A673 (cell line): ENCODE measurements around the gene LAMA2. TPM values are rescaled to one million over a fixed set of nuclear protein-coding genes. Genes with fewer than 3 reads are reported as not detected.

Experiments used
- BruUV-seq: library from RNA; stranded (reverse); fragments of 400-500 nt; replicated peaks from 2 replicates; lab custom pipeline; 2021; lab: Mats Ljungman, UMichigan
- CTCF ChIA-PET: fragments of 300-600 bp; sonication (Branson Sonifier 250); formaldehyde crosslinking; loops from one replicate; lab custom pipeline; 2022; ENCODE audit warnings: antibody characterized with exemption; lab: Charles Lee
- POLR2A ChIA-PET: fragments of 300-600 bp; sonication (Branson Sonifier 250); formaldehyde crosslinking; loops from one replicate; lab custom pipeline; 2022; ENCODE audit warnings: antibody characterized with exemption; ENCODE audit not compliant: low non-redundant PET; lab: Charles Lee
- DNase-seq: peaks from one replicate; pipeline ENCODE4 v3.0.0-alpha.2; 2015; ENCODE audit warnings: low spot score
- H3K27ac ChIP-seq: fragments of 200-600 bp; sonication (generic); 2 replicates; pipeline ENCODE4 v1.5.1; 2016; ENCODE audit warnings: mixed run types, low read depth, mild to moderate bottlenecking, mixed read lengths, antibody characterized with exemption, low read length; ENCODE audit not compliant: poor library complexity, severe bottlenecking
- H3K27me3 ChIP-seq: fragments of 200-600 bp; sonication (generic); replicated peaks from 2 replicates; pipeline ENCODE4 v1.6.1; 2017; ENCODE audit warnings: mixed run types, low read depth, mild to moderate bottlenecking, mixed read lengths, antibody characterized with exemption, low read length; ENCODE audit not compliant: insufficient read depth, poor library complexity
- H3K36me3 ChIP-seq: fragments of 200-600 bp; sonication (generic); 2 replicates; pipeline ENCODE4 v1.6.1; 2016; ENCODE audit warnings: mixed run types, mild to moderate bottlenecking, mixed read lengths, antibody characterized with exemption, low read length; ENCODE audit not compliant: insufficient read depth, poor library complexity, severe bottlenecking
- H3K4me1 ChIP-seq: fragments of 200-600 bp; sonication (generic); 2 replicates; pipeline ENCODE4 v1.6.1; 2017; ENCODE audit warnings: mixed run types, mild to moderate bottlenecking, mixed read lengths, antibody characterized with exemption, low read length; ENCODE audit not compliant: insufficient read depth, poor library complexity, severe bottlenecking
- H3K4me3 ChIP-seq: fragments of 200-600 bp; sonication (generic); 2 replicates; pipeline ENCODE4 v1.5.1; 2016; ENCODE audit warnings: low read depth, mixed run types, mild to moderate bottlenecking, mixed read lengths, low read length; ENCODE audit not compliant: poor library complexity, severe bottlenecking
- H3K9me3 ChIP-seq: fragments of 200-600 bp; sonication (generic); 2 replicates; pipeline ENCODE4 v1.6.1; 2016; ENCODE audit warnings: mixed run types, low read depth, mild to moderate bottlenecking, mixed read lengths, antibody characterized with exemption, low read length; ENCODE audit not compliant: poor library complexity, severe bottlenecking
- EZH2 ChIP-seq: fragments of 200-600 bp; sonication (generic); IDR thresholded peaks from 2 replicates; pipeline ENCODE4 v1.6.1; 2017; ENCODE audit warnings: borderline replicate concordance, low read depth, mild to moderate bottlenecking, mixed read lengths, antibody characterized with exemption, low read length; ENCODE audit not compliant: poor library complexity, severe bottlenecking
- intact Hi-C: fragments of 100-400 bp; cut with micrococcal nuclease; formaldehyde crosslinking; loops from one replicate; pipeline ENCODE4 v1.10.0; 2022; ENCODE audit not compliant: unreplicated experiment
- total RNA-seq: library from RNA; stranded (reverse); gene quantifications from 2 replicates; pipeline ENCODE4 v1.2.3, GENCODE V29; 2021
- TF ChIP-seq, protein P1 (sequence below): fragments of 300-800, 200-600 bp; sonication (generic); conservative IDR thresholded peaks from 2 replicates; pipeline ENCODE4 v1.5.1; 2017; ENCODE audit warnings: low read depth, mild to moderate bottlenecking, antibody characterized with exemption, low read length, moderate library complexity, mixed read lengths

The LAMA2 gene
- total RNA-seq, 1 experiment from 2014 or later: 2.2 TPM

DNA sequence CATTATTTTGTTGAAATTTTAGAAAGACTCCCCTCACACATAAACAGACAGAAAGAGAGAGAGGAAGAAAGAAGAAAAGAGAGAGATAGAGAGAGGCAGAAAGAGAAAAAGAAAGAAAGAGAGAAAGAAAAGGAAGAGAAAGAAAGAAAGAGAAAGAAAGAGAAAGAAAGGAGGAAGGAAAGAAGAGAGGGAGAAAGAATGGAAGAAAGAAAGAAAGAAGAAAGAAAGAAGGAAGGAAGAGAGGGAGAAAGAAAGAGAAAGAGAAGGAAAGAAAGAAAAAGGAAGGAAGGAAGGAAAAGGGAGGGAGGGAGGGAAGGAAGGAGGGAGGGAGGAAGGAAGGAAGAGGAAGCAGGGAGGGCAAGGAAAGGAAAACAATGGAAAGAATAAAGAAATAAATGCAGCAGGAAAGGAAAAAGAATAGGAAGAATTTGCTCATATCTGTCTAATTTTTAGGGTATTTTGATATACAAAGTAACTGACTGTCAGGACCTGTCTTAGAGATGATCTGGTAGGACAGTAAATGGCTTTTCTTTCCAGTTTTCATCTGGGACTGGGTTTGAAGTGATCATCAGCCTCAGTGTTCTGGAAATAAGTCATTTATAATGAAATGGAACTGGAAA lies 325.6 kb downstream of the LAMA2 start:
- intact Hi-C loops: loop anchor here (5.0 kb wide), 2 partner anchors 159 to 776 kb away; no protein-coding TSS in a partner anchor
- no TSS peak for BruUV-seq
- Histone ChIP-seq H3K4me1 (peaks cover 48% of the 10 kb centered on the region), H3K27me3 (no peaks in the 10 kb centered on the region), H3K4me3 (no peak overlapping the region), H3K36me3 (no peaks in the 10 kb centered on the region), H3K27ac (peak overlapping the region; percentile 74), H3K9me3 (no peaks in the 10 kb centered on the region)
- CTCF ChIA-PET: no interaction called here
- TF ChIP-seq, protein P1, sequence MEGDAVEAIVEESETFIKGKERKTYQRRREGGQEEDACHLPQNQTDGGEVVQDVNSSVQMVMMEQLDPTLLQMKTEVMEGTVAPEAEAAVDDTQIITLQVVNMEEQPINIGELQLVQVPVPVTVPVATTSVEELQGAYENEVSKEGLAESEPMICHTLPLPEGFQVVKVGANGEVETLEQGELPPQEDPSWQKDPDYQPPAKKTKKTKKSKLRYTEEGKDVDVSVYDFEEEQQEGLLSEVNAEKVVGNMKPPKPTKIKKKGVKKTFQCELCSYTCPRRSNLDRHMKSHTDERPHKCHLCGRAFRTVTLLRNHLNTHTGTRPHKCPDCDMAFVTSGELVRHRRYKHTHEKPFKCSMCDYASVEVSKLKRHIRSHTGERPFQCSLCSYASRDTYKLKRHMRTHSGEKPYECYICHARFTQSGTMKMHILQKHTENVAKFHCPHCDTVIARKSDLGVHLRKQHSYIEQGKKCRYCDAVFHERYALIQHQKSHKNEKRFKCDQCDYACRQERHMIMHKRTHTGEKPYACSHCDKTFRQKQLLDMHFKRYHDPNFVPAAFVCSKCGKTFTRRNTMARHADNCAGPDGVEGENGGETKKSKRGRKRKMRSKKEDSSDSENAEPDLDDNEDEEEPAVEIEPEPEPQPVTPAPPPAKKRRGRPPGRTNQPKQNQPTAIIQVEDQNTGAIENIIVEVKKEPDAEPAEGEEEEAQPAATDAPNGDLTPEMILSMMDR: no peak
- TF ChIP-seq EZH2: no peak
- DNase-seq: no peak
- POLR2A ChIA-PET: no interaction called here

DNA sequence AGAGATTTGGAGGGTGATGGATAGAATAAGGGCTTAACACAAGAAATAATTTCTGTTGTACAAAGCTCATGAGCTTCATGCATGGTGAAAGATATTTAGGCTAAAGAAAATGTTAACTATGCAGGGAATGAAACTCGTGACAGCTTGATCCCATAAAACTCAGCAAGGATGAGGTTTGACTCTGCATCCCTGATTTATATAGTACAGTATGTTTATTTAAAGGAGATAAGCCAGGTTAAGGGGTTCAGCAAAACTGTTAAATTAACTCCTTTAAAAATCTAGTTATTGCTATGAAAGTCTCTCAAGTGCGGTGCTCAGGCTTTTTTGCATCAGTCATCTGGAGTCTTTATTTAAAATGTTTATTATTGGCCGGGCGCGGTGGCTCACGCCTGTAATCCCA lies 326.4 kb downstream of the LAMA2 start:
- Histone ChIP-seq H3K4me3 (no peak overlapping the region), H3K4me1 (peaks cover 39% of the 10 kb centered on the region), H3K9me3 (no peaks in the 10 kb centered on the region), H3K36me3 (no peaks in the 10 kb centered on the region), H3K27ac (peak overlapping the region; percentile 74), H3K27me3 (no peaks in the 10 kb centered on the region)
- no peak for TF ChIP-seq EZH2
- TF ChIP-seq, protein P1: no peak
- ChIA-PET CTCF (interaction anchor here (0.5 kb wide), 1 partner anchor 778 kb away, joined by 3 read pairs; no protein-coding TSS in a partner anchor), POLR2A (no interaction called here)
- intact Hi-C loops: loop anchor here (5.0 kb wide), 2 partner anchors 158 to 777 kb away; no protein-coding TSS in a partner anchor
- no peak for DNase-seq
- BruUV-seq: no TSS peak

DNA sequence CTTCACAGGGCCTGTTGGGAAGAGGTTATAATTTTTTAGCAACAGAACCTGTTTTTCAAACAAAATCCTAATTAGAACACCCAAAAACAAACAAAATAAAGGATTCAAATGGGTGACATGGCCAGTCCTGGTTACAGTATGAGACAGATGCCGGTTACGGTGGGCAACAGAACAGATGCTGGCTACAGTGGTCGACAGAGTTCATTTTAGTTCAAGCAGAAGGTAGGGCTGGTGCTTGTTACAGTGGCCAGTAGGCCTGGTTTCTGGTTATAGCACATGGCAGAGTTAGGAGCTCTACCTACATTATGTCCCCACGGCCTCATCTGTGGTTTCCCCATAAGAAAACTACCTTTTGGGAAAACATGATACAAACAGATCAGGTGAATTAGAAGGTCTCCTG lies 327.7 kb downstream of the LAMA2 start:
- Histone ChIP-seq H3K36me3 (no peaks in the 10 kb centered on the region), H3K27ac (no peak overlapping the region), H3K4me1 (peaks cover 34% of the 10 kb centered on the region), H3K9me3 (no peaks in the 10 kb centered on the region), H3K27me3 (no peaks in the 10 kb centered on the region), H3K4me3 (no peak overlapping the region)
- BruUV-seq: no TSS peak
- intact Hi-C loops: no loop called here
- TF ChIP-seq, protein P1: no peak
- TF ChIP-seq EZH2: no peak
- CTCF ChIA-PET: no interaction called here
- DNase-seq: no peak
- POLR2A ChIA-PET: no interaction called here
